ENCODE data around the gene PAX8.

DNA sequence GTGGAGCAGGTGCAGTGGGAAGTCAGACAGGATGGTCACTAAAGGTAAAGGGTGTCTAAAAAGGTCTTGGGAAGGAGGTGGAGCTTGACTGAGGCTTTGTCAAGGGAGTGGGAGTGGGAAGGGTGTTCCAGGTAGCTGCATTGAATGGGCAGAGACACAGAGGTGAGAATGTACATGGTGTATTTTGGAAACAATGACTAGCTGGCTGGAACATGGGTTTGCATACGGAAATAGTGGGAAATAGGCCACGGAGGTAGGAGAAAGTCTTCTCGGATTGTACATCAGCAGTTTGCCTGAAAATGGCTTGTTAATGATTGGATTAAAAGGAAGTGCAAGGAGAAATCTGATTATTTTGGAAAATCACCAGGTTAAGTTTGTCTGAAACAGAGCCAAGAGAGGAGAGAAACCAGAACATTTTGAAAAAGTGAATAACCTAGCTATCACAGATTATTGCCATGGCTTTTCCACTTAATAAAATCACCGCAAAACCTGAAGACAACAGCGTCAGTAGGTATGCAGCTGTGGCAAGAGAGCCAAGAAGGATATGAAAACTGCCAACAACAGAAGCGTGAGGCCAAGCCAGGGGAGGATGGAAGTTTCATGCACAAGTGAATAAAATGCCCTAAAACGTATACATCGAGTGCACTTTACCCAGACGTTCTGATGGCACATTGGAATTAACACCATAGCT, 13.9 kb downstream of the PAX8 start:
- TF ChIP-seq, protein P1, sequence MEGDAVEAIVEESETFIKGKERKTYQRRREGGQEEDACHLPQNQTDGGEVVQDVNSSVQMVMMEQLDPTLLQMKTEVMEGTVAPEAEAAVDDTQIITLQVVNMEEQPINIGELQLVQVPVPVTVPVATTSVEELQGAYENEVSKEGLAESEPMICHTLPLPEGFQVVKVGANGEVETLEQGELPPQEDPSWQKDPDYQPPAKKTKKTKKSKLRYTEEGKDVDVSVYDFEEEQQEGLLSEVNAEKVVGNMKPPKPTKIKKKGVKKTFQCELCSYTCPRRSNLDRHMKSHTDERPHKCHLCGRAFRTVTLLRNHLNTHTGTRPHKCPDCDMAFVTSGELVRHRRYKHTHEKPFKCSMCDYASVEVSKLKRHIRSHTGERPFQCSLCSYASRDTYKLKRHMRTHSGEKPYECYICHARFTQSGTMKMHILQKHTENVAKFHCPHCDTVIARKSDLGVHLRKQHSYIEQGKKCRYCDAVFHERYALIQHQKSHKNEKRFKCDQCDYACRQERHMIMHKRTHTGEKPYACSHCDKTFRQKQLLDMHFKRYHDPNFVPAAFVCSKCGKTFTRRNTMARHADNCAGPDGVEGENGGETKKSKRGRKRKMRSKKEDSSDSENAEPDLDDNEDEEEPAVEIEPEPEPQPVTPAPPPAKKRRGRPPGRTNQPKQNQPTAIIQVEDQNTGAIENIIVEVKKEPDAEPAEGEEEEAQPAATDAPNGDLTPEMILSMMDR (IDR thresholded peaks at IDR 0.05), result no peak
- TF ChIP-seq POLR2A (IDR thresholded peaks at IDR 0.05) (no peak), POLR2AphosphoS5 (IDR thresholded peaks at IDR 0.05) (no peak)
